ENCODE data around the gene APOL5. TPM values are rescaled to one million over a fixed set of nuclear protein-coding genes. Genes with fewer than 3 reads are reported as not detected.
A peak's percentile ranks its signal among the peaks of the same experiment; 100 is the strongest.
"Not testable (repeated sequence)": the region's sequence is repeated elsewhere in the genome, so short reads cannot be mapped to it uniquely, and the experiment has no call there.

The APOL5 gene
- total RNA-seq, 1 experiment from 2014 or later = not detected

DNA sequence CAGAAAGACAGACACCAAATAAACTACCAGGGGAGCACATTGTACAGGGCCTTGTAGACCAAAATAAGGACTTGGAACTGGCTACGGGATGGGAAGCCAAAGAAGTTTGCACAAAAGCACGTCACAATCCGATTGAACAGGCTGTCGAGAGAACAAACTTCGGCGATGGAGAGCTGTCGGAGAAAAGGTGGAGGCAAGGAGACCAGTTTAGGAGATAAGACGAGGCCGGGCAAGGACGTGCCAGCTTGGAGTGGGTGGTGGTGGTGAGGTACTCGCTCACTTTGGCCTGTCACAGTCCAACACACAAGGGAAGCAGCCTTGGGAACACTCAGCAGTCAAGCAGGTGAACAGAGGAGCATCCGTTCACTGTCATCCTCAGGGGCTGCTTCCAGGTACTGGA is 19.0 kb downstream of the APOL5 start:
- Histone ChIP-seq H4K20me1 (ENCODE audit: low read length) (no peaks in the 10 kb centered on the region), H3K4me2 (ENCODE audit: low read length) (no peak overlapping the region), H3K9me3 (ENCODE audit: low read length) (no peaks in the 10 kb centered on the region), H3K9me2 (replicated peaks; ENCODE audit: low read length) (no peaks in the 10 kb centered on the region), H3K36me3 (ENCODE audit: low read depth, low read length) (no peaks in the 10 kb centered on the region; the same call in 1 of the 2 replicates), H3K27me3 (ENCODE audit: low read length) (no peaks in the 10 kb centered on the region), H3K27ac (ENCODE audit: low read length) (no peak overlapping the region), H3K4me3 (ENCODE audit: low read length) (no peak overlapping the region), H2AFZ (ENCODE audit: low read length) (no peak overlapping the region), H3F3A (ENCODE audit: low read length, unreplicated experiment) (no peaks in the 10 kb centered on the region), H3K4me1 (ENCODE audit: insufficient read depth, low read length) (no peaks in the 10 kb centered on the region; the same call in 1 of the 2 replicates), H3K9ac (ENCODE audit: low read length) (no peak overlapping the region), H3K79me2 (ENCODE audit: low read length) (no peaks in the 10 kb centered on the region)
- no peak for ATAC-seq
- POLR2A ChIA-PET (ENCODE audit: unreplicated experiment) = no interaction called here
- no peak for DNase-seq
- TF ChIP-seq EZH2 (IDR thresholded peaks at IDR 0.05; ENCODE audit: low read length, unreplicated experiment) (no peak), EZH2phosphoT487 (IDR thresholded peaks at IDR 0.05; ENCODE audit: borderline replicate concordance, low read length) (no peak)
- TF ChIP-seq, protein P1, sequence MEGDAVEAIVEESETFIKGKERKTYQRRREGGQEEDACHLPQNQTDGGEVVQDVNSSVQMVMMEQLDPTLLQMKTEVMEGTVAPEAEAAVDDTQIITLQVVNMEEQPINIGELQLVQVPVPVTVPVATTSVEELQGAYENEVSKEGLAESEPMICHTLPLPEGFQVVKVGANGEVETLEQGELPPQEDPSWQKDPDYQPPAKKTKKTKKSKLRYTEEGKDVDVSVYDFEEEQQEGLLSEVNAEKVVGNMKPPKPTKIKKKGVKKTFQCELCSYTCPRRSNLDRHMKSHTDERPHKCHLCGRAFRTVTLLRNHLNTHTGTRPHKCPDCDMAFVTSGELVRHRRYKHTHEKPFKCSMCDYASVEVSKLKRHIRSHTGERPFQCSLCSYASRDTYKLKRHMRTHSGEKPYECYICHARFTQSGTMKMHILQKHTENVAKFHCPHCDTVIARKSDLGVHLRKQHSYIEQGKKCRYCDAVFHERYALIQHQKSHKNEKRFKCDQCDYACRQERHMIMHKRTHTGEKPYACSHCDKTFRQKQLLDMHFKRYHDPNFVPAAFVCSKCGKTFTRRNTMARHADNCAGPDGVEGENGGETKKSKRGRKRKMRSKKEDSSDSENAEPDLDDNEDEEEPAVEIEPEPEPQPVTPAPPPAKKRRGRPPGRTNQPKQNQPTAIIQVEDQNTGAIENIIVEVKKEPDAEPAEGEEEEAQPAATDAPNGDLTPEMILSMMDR (conservative IDR thresholded peaks at IDR 0.05; ENCODE audit: low read depth, low read length) = no peak
- CTCF ChIA-PET = no interaction called here
- BruUV-seq (replicated peaks) = no TSS peak
- intact Hi-C loops (cut with micrococcal nuclease) = no loop called here

DNA sequence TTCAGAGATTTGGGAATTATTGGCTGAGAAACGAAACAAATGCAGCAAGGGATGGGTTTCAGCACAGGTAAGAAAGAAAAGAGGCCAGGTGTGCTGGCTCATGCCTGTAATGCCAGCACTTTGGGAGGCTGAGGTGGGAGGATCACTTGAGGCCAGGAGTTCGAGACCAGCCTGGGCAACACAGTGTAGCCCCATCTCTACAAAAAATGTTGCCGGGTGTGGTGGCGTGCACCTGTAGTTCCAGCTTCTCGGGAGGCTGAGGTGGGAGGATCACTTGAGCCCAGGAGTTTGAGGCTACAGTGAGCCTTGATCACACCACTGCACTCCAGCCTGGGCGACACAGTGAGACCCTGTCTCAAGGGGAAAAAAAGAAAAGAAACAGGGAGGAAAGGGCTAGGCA is 20.2 kb downstream of the APOL5 start:
- H2AFZ ChIP-seq (ENCODE audit: low read length); H3K9ac ChIP-seq (ENCODE audit: low read length); H3F3A ChIP-seq (ENCODE audit: low read length, unreplicated experiment); H3K27ac ChIP-seq (ENCODE audit: low read length); H3K36me3 ChIP-seq (ENCODE audit: low read depth, low read length); H4K20me1 ChIP-seq (ENCODE audit: low read length); BruUV-seq (replicated peaks); H3K4me3 ChIP-seq (ENCODE audit: low read length); H3K4me2 ChIP-seq (ENCODE audit: low read length); ATAC-seq; POLR2A ChIA-PET (ENCODE audit: unreplicated experiment); H3K9me2 ChIP-seq (replicated peaks; ENCODE audit: low read length); H3K9me3 ChIP-seq (ENCODE audit: low read length); DNase-seq; CTCF ChIA-PET; H3K79me2 ChIP-seq (ENCODE audit: low read length); intact Hi-C loops (cut with micrococcal nuclease); H3K27me3 ChIP-seq (ENCODE audit: low read length): not testable (repeated sequence)
- peaks cover 12% of the 10 kb centered on the region for H3K4me1 ChIP-seq (ENCODE audit: insufficient read depth, low read length)

DNA sequence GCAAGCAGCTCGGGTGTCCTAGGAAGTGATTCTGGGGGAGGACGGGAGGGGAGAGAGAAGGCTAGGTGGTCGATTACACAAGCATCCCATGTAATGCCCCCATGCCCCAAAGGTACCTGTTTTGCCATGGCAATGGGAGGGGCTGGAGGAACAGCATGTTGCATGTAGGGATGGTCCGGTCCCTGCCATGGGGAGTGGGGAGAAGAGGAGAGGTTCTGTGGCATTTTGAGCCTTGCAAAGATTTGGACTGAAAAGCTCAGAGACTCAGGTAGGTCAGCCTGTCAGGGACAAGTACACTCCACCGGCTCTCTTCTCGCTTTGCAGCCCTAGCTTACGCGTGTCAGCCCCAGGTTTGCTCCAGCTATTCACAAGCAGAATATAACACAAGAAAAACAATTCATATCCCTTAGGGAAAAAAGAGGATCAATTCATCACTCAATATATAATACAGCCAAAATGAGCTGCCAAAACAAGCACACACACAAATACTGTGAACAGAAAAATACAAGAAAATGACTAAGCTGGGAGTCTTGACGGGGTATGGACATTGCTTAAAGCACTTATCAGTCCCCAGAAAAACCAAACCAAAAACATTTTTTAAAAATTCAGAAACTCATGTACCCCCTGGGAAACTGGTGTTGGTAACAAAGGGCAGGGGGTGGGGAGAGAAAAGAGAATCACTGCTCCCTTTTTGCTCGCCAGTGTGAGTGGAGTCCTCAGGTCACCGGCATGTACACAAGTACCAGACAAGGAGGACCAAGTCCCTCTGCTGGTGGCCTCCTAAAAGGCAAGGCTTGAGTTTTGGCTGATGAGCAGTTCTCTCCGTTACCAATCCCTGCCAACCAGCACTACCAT is 21.6 kb downstream of the APOL5 start:
- Histone ChIP-seq H3K4me2 (ENCODE audit: low read length) (no peak overlapping the region), H3K36me3 (ENCODE audit: low read depth, low read length) (no peaks in the 10 kb centered on the region; the same call in 1 of the 2 replicates), H3K4me1 (ENCODE audit: insufficient read depth, low read length) (peaks cover 22% of the 10 kb centered on the region), H3K4me3 (ENCODE audit: low read length) (no peak overlapping the region), H3K79me2 (ENCODE audit: low read length) (no peaks in the 10 kb centered on the region), H3K27ac (ENCODE audit: low read length) (no peak overlapping the region), H3K9ac (ENCODE audit: low read length) (no peak overlapping the region), H3K9me3 (ENCODE audit: low read length) (no peaks in the 10 kb centered on the region), H3F3A (ENCODE audit: low read length, unreplicated experiment) (peaks cover 6% of the 10 kb centered on the region), H4K20me1 (ENCODE audit: low read length) (no peaks in the 10 kb centered on the region), H3K9me2 (replicated peaks; ENCODE audit: low read length) (no peaks in the 10 kb centered on the region), H3K27me3 (ENCODE audit: low read length) (no peaks in the 10 kb centered on the region), H2AFZ (ENCODE audit: low read length) (no peak overlapping the region)
- ChIA-PET CTCF (no interaction called here), POLR2A (ENCODE audit: unreplicated experiment) (no interaction called here)
- intact Hi-C loops (cut with micrococcal nuclease) = no loop called here
- no peak for ATAC-seq
- TF ChIP-seq, protein P1 (conservative IDR thresholded peaks at IDR 0.05; ENCODE audit: low read depth, low read length) = peak; percentile 39; the same call in 1 of the 2 replicates
- TF ChIP-seq EZH2phosphoT487 (IDR thresholded peaks at IDR 0.05; ENCODE audit: borderline replicate concordance, low read length) (no peak), EZH2 (IDR thresholded peaks at IDR 0.05; ENCODE audit: low read length, unreplicated experiment) (no peak)
- BruUV-seq (replicated peaks) = no TSS peak
- DNase-seq = peak; percentile 15

Data from PC-3 (cell line).